Esophagus squamous epithelium (tissue), 4 donors: Measurements from ENCODE around the gene MRPS34.

Experiments
- CTCF ChIP-seq, 6 experiments: fragments of 450-650 bp in 4 of 6; fragments of 200-600 bp in 2 of 6; sonication (generic) in 2 of 6; IDR thresholded peaks; one replicate each; pipeline ENCODE4 v1.5.1; 2016 to 2019; ENCODE audit warnings: antibody characterized with exemption in 6 of 6, mild to moderate bottlenecking in 4 of 6, moderate library complexity in 4 of 6
- POLR2A ChIP-seq, 4 donors: fragments of 450-650 bp; IDR thresholded peaks; one replicate each; pipeline ENCODE4 v1.6.1; 2017; ENCODE audit warnings: antibody characterized with exemption in 4 of 4, mild to moderate bottlenecking in 4 of 4, moderate library complexity in 3 of 4

- no peak for TF ChIP-seq CTCF (IDR thresholded peaks at IDR 0.05)
- no peak for TF ChIP-seq POLR2A (IDR thresholded peaks at IDR 0.05)
Observed at GRCh38 chr16:1793578-1794220, 20.8 kb upstream of the MRPS34 start, which contains the start of gene IGFALS.
